Stimulated activated CD8-positive, alpha-beta memory T cell treated with anti-CD3 and anti-CD28 coated beads, Interleukin-7, amount 100 ng/mL, for 1 hour (primary cell): ENCODE measurements around the gene CCDC57.
A peak's percentile ranks its signal among the peaks of the same experiment; 100 is the strongest.
"Not testable (repeated sequence)": the region's sequence is repeated elsewhere in the genome, so short reads cannot be mapped to it uniquely, and the experiment has no call there.

ENCODE experiments used
- DNase-seq, 2 donors: peaks; one replicate each; pipeline ENCODE4 v3.0.0-alpha.2; 2020; ENCODE audit warnings: low read depth in 2 of 2

CCDC57 gene

GRCh38 chr17:82212331-82213250, at the start of gene CCDC57:
TSS of gene CCDC57 (minus strand) at chr17:82212842. CDS start at chr17:82201944, 10,898 bp downstream.
- peak in 1 of 2 donors; percentile 47 for DNase-seq

GRCh38 chr17:82262344-82262743, 49.7 kb upstream of the CCDC57 start:
- DNase-seq: no peak

- DNase-seq: not testable (repeated sequence)
These were observed 47.6 kb upstream of the CCDC57 start for GRCh38 chr17:82259972-82260961.

- no peak for DNase-seq
These were observed 45.9 kb upstream of the CCDC57 start for GRCh38 chr17:82258555-82258954.

GRCh38 chr17:82257473-82257872, 44.8 kb upstream of the CCDC57 start:
- peak; percentile 36 to 52 for DNase-seq

GRCh38 chr17:82256242-82256885, 43.7 kb upstream of the CCDC57 start:
- no peak for DNase-seq

GRCh38 chr17:82255402-82255972, 42.8 kb upstream of the CCDC57 start:
- DNase-seq: no peak

GRCh38 chr17:82254746-82255145, 42.1 kb upstream of the CCDC57 start:
- not testable (repeated sequence) for DNase-seq

- DNase-seq: not testable (repeated sequence)
These were observed 41.5 kb upstream of the CCDC57 start for GRCh38 chr17:82254096-82254495.

GRCh38 chr17:82253179-82253544, 40.5 kb upstream of the CCDC57 start:
- DNase-seq: no peak

- DNase-seq: no peak
These were observed 40.0 kb upstream of the CCDC57 start for GRCh38 chr17:82252511-82253178.

- DNase-seq: no peak
These were observed 38.3 kb upstream of the CCDC57 start for GRCh38 chr17:82250868-82251500.

GRCh38 chr17:82249896-82250581, 37.4 kb upstream of the CCDC57 start:
- no peak for DNase-seq

- no peak for DNase-seq
These were observed 36.4 kb upstream of the CCDC57 start for GRCh38 chr17:82248815-82249674.

- no peak for DNase-seq
These were observed 35.4 kb upstream of the CCDC57 start for GRCh38 chr17:82247856-82248671.

GRCh38 chr17:82247182-82247823, 34.7 kb upstream of the CCDC57 start:
- no peak for DNase-seq
